K562 (cell line): ENCODE results near the gene DDX46. TPM values are rescaled to one million over a fixed set of nuclear protein-coding genes. Genes with fewer than 3 reads are reported as not detected.

ENCODE experiments used
- BCL6 ChIP-seq: fragments of 250-450 bp; sonication (Bioruptor Pico); IDR thresholded peaks from 2 replicates; pipeline ENCODE4 v1.4.0; 2020
- BCOR ChIP-seq: fragments of 450-650 bp; IDR thresholded peaks from 2 replicates; pipeline ENCODE4 v1.6.1; 2016
- CCNT2 ChIP-seq: IDR thresholded peaks from 2 replicates; pipeline ENCODE4 v1.6.1; 2011; ENCODE audit warnings: borderline replicate concordance, low read depth, mild to moderate bottlenecking, moderate library complexity, mixed read lengths, low read length; ENCODE audit not compliant: insufficient read length; ENCODE audit errors: extremely low read depth
- FOXA1 ChIP-seq: fragments of 450-650 bp; IDR thresholded peaks from 2 replicates; pipeline ENCODE4 v1.6.1; 2016; ENCODE audit warnings: mild to moderate bottlenecking, borderline replicate concordance
- FOXO4 ChIP-seq: fragments of 450-650 bp; formaldehyde crosslinking; IDR thresholded peaks from 2 replicates; pipeline ENCODE4 v1.4.0; 2020; ENCODE audit warnings: mild to moderate bottlenecking, moderate library complexity
- GATAD2A ChIP-seq: fragments of 450-650 bp; IDR thresholded peaks from 2 replicates; pipeline ENCODE4 v1.6.1; 2017
- TFE3 ChIP-seq: fragments of 450-650 bp; formaldehyde crosslinking; IDR thresholded peaks from 2 replicates; pipeline ENCODE4 v1.4.0; 2020; ENCODE audit warnings: mild to moderate bottlenecking, mixed read lengths
- ZBTB8A ChIP-seq: fragments of 450-650 bp; IDR thresholded peaks from 2 replicates; pipeline ENCODE4 v1.6.1; 2018; ENCODE audit warnings: mild to moderate bottlenecking, moderate library complexity; ENCODE audit not compliant: partially characterized antibody
- ZNF224 ChIP-seq: sonication (generic); formaldehyde crosslinking; IDR thresholded peaks from 2 replicates; pipeline ENCODE4 v1.8.0; 2022; ENCODE audit warnings: mild to moderate bottlenecking, missing genetic modification reagents
- ZNF586 ChIP-seq: fragments of 450-650 bp; formaldehyde crosslinking; conservative IDR thresholded peaks from 2 replicates; pipeline ENCODE4 v1.4.0; 2020; ENCODE audit warnings: mild to moderate bottlenecking, moderate library complexity
- ZNF592 ChIP-seq: fragments of 450-650 bp; IDR thresholded peaks from 2 replicates; pipeline ENCODE4 v1.6.1; 2017; ENCODE audit warnings: antibody characterized with exemption, mild to moderate bottlenecking
- polyA plus RNA-seq, 8 experiments: library from polyadenylated mRNA; depleted of rRNA in 4 of 8; stranded (reverse) in 5 of 8; unstranded in 3 of 8; fragments of >200 nt; fragmentation: Nextera tagmentation in 2 of 8; fragmentation: Illumina TruSeq in 1 of 8; extraction: Ambion mirVana in 2 of 8; extraction: Trizol in 1 of 8; gene quantifications; 2 replicates each; pipeline versions ENCODE4 v1.2.1 to v1.2.3, GENCODE V29; 2011 to 2014; ENCODE audit warnings: inconsistent platforms in 1 of 8, missing spikeins in 1 of 8
- total RNA-seq, 7 experiments: library from RNA; depleted of rRNA in 6 of 7; stranded (reverse); fragments of >200 nt in 6 of 7; fragmentation: Illumina TruSeq in 2 of 7; extraction: Trizol in 2 of 7; gene quantifications; 2 replicates each; pipeline versions ENCODE4 v1.2.1 to v1.2.3, GENCODE V29; 2011 to 2021; ENCODE audit warnings: low replicate concordance in 1 of 7

The DDX46 gene
- total and polyA plus RNA-seq, 9 of the 15 experiments (the other 6 are each of a cell fraction or from before 2014, with no cell fraction given): 26.2 to 99.0 (median 76.4) TPM

- TF ChIP-seq TFE3 (peak; percentile 63), ZBTB8A (no peak), ZNF224 (CRISPR knock-in tag) (no peak), FOXA1 (no peak), BCOR (no peak), GATAD2A (0 out of 2 replicates have a peak, but pooled peaks have one; percentile 57), CCNT2 (peak; percentile 58), ZNF592 (peak; percentile 62), FOXO4 (CRISPR knock-in tag) (no peak), BCL6 (CRISPR knock-in tag) (no peak), ZNF586 (no peak)
These were observed 20.2 kb upstream of the DDX46 start, which contains the start of gene CAMLG (continued) for GRCh38 chr5:134738133-134738962.
